ENCODE data around the gene WNK3.

Gene WNK3

GRCh38 chrX:54237014-54237413 is 120.8 kb downstream of the WNK3 start:
- DNase-seq = no peak

GRCh38 chrX:54230435-54231148 is 127.3 kb downstream of the WNK3 start:
- DNase-seq = no peak

DNA sequence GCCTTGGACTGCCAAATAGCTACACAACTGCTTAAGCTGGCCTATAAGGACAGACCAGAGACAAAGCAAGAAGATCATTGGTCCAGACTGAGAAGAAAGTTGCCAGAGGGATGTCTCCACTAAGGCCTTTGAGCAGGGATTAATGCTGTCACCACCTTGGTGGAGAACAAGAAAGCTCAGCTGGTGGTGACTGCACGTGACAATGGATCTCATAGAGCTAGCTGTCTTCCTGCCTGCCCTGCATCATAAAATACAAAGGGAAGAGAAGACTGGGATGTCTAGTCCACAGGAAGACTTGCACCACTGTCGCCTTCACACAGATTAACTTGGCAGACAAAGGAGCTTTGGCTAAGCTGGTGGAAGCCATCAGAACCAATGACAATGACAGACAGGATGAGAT is 134.3 kb downstream of the WNK3 start:
- DNase-seq = no peak

GRCh38 chrX:54213603-54214002 is 144.2 kb downstream of the WNK3 start:
- DNase-seq = no peak

- no peak for DNase-seq
Observed at GRCh38 chrX:54208531-54208930, 149.3 kb downstream of the WNK3 start.

GRCh38 chrX:54198262-54198661 is 159.6 kb downstream of the WNK3 start:
- DNase-seq = no peak

- no peak for DNase-seq
Observed at GRCh38 chrX:54194982-54195588, 162.8 kb downstream of the WNK3 start.

DNA sequence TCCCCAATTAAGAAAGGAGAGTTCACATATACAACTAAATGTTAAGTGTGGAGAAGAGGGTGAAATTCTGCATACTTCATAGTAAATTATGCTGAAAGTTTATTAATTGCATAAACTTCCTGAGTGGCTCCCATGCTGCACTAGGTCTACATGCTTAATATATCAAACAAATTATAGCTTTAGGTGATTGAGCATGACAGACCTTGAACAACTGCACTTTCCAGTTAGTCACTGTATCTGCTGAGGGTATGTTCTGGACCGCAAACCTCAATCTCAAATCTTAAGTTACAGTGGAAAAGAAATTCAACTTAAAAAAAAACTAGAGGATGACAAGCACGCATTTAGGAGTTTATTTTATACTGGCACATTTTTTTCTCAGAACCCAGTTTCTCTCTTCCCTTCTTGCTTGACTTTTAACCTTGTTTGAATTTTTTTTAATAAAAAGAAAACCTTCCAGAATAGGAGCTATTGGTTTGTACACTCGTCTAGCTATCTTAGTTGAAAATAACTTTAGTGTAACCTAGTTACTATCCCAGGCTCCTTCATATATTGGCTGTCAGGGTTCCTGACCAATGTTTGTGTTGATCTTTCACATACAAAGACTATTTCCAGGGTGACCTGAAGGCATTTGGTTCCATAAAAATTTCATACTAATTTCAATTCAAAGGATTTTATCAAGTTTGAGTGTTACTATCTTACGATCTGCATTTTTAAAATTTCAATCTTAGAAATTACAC is 164.6 kb downstream of the WNK3 start:
- no peak for DNase-seq

DNA sequence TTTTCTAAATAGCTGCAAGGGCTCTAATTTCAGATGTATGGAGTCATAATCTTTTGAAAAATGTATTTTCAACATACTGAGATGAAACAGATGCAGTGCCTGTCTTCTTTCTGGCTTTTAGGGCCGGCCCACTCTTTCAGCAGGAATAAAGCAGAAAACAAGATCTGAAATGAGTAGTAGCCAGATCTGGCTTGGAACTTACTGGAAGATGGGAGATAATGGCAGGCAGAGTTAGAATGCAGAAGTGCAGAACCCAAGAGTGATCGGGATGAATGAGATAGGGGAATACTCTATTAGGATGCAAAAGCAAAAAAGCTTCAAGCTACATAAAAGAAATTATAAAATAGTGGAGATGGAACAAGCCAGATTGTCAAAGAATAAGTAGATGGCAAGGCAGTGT is 173.4 kb downstream of the WNK3 start:
- DNase-seq = no peak

GRCh38 chrX:54182864-54183613 is 174.8 kb downstream of the WNK3 start, which contains the start of gene FAM120C:
Gene FAM120C, minus strand, starts transcription at chrX:54183254. Its CDS starts 56 bp downstream, at chrX:54183198.
- peak; percentile 86 for DNase-seq

- DNase-seq = peak; percentile 22
Observed at GRCh38 chrX:54182194-54182863, 175.5 kb downstream of the WNK3 start.

DNA sequence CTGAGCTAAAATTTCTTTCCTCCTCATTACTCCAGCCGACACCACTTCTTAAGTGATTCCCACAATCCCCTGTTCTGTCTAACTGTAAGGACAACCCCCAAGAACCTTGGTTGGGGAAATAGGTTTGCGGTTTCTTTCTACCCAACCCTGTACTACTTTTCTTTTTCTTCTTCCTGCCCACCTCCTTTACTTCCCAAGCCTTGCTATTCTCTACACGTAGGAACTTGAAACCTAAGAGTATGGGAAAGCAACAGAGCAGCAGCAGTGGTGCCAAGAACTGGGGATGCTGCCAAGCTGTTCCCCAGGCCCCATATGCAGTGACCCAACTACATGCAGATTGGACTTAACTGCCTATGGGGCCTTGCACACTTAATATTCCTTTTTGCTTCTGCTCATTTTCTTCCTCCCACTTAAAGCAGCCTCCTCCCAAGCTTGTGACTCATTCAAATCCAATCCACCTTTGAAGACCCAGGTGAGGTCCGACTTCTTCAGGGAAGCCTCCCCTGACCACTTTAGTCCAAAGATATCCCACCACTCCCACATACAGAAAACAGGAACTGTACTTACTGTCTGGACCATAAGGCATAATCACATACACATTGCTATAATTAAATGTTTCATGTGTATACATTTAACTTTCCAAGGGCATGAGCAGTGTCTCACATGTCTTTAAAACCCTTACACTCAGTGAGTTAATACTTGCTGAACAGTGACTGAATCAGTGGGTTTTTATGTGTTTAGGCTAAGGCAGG is 176.5 kb downstream of the WNK3 start:
- DNase-seq = no peak

- no peak for DNase-seq
Observed at GRCh38 chrX:54180403-54180802, 177.4 kb downstream of the WNK3 start.

DNA sequence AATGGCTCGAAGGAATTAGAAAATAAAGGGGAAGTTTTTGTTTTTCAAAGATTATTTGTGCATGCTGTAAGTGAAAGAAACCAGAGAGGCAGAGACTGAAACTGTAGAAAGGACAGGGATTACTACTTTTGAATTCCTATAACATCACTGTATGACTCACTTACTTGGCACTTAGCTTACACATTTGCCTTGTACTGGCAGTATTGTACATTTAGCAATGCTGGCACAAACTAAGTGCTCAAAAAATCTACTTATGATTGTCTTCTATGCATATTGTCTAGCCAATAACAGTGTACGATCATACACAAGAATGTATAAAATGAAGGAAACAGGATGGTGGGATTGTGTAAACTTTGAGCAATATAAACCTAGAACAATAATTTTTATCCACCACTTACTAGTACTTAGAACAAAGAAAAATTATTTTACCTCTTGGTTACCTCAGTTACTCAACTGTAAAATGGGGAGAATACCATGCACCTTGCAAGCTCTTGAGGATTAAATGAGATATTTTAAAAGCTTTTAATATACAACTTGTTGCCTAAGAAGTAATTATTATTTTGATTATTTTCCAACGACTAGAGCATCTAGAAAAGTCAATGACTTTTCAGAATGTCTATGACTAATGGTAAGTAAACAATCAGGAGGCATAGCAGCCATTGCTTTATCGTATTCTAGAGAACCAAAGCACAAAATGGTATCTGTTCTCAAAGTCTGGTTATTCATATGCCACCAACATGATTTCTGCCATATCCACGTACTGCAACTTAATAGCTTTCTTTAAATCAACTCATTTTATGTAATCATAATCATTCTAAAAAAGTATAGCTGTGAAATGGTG is 179.5 kb downstream of the WNK3 start:
- DNase-seq = no peak

GRCh38 chrX:54177306-54177705 is 180.5 kb downstream of the WNK3 start:
- DNase-seq = no peak

GRCh38 chrX:54173791-54174190 is 184.1 kb downstream of the WNK3 start:
- DNase-seq = no peak

DNA sequence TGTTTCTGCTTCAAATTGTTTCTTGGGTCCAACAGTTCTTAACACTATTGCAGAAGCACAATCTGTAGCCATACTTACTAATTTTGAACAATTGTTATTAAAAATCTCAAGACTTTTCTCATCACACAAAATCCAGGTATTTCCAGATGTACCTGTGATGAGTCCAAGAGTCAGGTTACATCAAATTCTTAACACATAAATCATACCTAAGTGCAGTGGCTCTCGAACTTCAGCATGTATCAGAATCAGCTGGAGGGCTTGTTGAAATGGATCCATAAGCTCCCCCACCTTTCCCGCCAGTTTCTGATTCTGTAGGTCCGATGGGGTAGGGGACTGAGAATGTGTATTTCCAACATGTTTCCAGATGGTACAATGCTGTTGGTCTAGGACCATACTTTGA is 185.4 kb downstream of the WNK3 start:
- DNase-seq = no peak

- DNase-seq = no peak
Observed at GRCh38 chrX:54171527-54172250, 186.2 kb downstream of the WNK3 start.

GRCh38 chrX:54171091-54171490 is 186.8 kb downstream of the WNK3 start:
- DNase-seq = no peak

GRCh38 chrX:54166915-54167314 is 190.9 kb downstream of the WNK3 start:
- no peak for DNase-seq
